Endothelial cell (in vitro differentiated cells): Measurements from ENCODE around the gene RARRES1. TPM values are rescaled to one million over a fixed set of nuclear protein-coding genes. Genes with fewer than 3 reads are reported as not detected.
A peak's percentile ranks its signal among the peaks of the same experiment; 100 is the strongest.

Source experiments
- DNase-seq: peaks from one replicate; pipeline ENCODE4 v3.0.0; 2021; ENCODE audit warnings: low spot score
- H3K27ac Mint-ChIP-seq: one replicate; pipeline ENCODE4 v1.8.0; 2021; ENCODE audit warnings: mixed read lengths, inconsistent platforms; ENCODE audit not compliant: unreplicated experiment
- H3K27me3 Mint-ChIP-seq: one replicate; pipeline ENCODE4 v1.8.0; 2021; ENCODE audit warnings: mild to moderate bottlenecking, moderate library complexity, mixed read lengths, inconsistent platforms; ENCODE audit not compliant: unreplicated experiment
- H3K36me3 Mint-ChIP-seq: one replicate; pipeline ENCODE4 v1.8.0; 2021; ENCODE audit warnings: mild to moderate bottlenecking, low read depth, mixed read lengths, inconsistent platforms; ENCODE audit not compliant: unreplicated experiment
- H3K4me1 Mint-ChIP-seq: one replicate; pipeline ENCODE4 v1.8.0; 2021; ENCODE audit warnings: mild to moderate bottlenecking, mixed read lengths, inconsistent platforms; ENCODE audit not compliant: unreplicated experiment
- H3K4me3 Mint-ChIP-seq: one replicate; pipeline ENCODE4 v1.8.0; 2021; ENCODE audit warnings: mild to moderate bottlenecking, mixed read lengths, inconsistent platforms; ENCODE audit not compliant: unreplicated experiment
- H3K9me3 Mint-ChIP-seq: one replicate; pipeline ENCODE4 v1.8.0; 2021; ENCODE audit warnings: mixed read lengths, inconsistent platforms; ENCODE audit not compliant: unreplicated experiment
- total RNA-seq: library from RNA; stranded (reverse); fragmentation: NEBNext Ultra II Directional; extraction: Animal tissue kit (Norgen Biotek cat#: 25700); gene quantifications from one replicate; pipeline ENCODE4 v1.2.1, GENCODE V29; 2021; ENCODE audit not compliant: unreplicated experiment
- TF ChIP-seq, protein P1 (sequence below): fragments of 200-600 bp; sonication (generic); IDR thresholded peaks from one replicate; pipeline ENCODE4 v1.5.0; 2021; ENCODE audit warnings: antibody characterized with exemption; ENCODE audit not compliant: unreplicated experiment

RARRES1 gene
- total RNA-seq, 1 donor from 2014 or later, result not detected

- Mint-ChIP-seq H3K4me3 (peak within 1 kb of the TSS; percentile 92), H3K27ac (peak within 1 kb of the TSS; percentile 95), H3K36me3 (peaks cover 16% of the 10 kb centered on the region), H3K27me3 (peaks cover 3% of the 10 kb centered on the region), H3K9me3 (no peaks in the 10 kb centered on the region), H3K4me1 (peaks cover 19% of the 10 kb centered on the region)
- TF ChIP-seq, protein P1, sequence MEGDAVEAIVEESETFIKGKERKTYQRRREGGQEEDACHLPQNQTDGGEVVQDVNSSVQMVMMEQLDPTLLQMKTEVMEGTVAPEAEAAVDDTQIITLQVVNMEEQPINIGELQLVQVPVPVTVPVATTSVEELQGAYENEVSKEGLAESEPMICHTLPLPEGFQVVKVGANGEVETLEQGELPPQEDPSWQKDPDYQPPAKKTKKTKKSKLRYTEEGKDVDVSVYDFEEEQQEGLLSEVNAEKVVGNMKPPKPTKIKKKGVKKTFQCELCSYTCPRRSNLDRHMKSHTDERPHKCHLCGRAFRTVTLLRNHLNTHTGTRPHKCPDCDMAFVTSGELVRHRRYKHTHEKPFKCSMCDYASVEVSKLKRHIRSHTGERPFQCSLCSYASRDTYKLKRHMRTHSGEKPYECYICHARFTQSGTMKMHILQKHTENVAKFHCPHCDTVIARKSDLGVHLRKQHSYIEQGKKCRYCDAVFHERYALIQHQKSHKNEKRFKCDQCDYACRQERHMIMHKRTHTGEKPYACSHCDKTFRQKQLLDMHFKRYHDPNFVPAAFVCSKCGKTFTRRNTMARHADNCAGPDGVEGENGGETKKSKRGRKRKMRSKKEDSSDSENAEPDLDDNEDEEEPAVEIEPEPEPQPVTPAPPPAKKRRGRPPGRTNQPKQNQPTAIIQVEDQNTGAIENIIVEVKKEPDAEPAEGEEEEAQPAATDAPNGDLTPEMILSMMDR, result peak; percentile 55
- peak; percentile 89 for DNase-seq
These were observed 59.8 kb downstream of the RARRES1 start, which contains the start of gene LXN for GRCh38 chr3:158672215-158673176. Gene LXN, minus strand, starts transcription at chr3:158672648. Its CDS starts 170 bp downstream, at chr3:158672478.

DNA sequence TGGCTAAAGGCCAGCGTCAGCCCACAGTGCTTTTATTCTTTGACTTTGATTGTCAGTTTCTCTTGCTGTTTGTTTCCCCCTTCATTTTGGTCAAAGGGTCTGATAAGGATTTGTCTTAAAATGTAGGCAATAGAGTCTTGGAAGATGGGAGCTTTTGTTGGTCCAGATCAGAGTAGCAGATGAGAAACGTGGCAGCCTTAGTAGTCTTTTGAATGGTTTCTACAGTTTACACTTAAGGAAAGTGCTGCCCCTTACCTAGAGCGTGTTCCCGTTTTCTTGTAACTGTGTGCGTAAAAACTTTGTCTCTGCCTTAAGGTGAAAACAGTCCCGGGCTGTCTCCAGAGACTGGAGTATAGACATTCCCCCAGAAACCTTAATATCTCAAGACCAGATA, 60.4 kb downstream of the RARRES1 start:
- Mint-ChIP-seq H3K27me3 (peaks cover 3% of the 10 kb centered on the region), H3K9me3 (no peaks in the 10 kb centered on the region), H3K4me3 (peak overlapping the region; percentile 92), H3K36me3 (peaks cover 16% of the 10 kb centered on the region), H3K27ac (peak overlapping the region; percentile 95), H3K4me1 (peaks cover 19% of the 10 kb centered on the region)
- TF ChIP-seq, protein P1, result no peak
- DNase-seq, result no peak

- Mint-ChIP-seq H3K27ac (peak overlapping the region; percentile 64), H3K36me3 (peaks cover 34% of the 10 kb centered on the region), H3K4me3 (peak overlapping the region; percentile 52), H3K4me1 (peaks cover 24% of the 10 kb centered on the region), H3K27me3 (peaks cover 2% of the 10 kb centered on the region), H3K9me3 (no peaks in the 10 kb centered on the region)
- no peak for DNase-seq
- TF ChIP-seq, protein P1, result no peak
These were observed 63.8 kb downstream of the RARRES1 start for GRCh38 chr3:158668506-158668905.

GRCh38 chr3:158666416-158666815, 65.8 kb downstream of the RARRES1 start:
- Mint-ChIP-seq H3K9me3 (no peaks in the 10 kb centered on the region), H3K4me3 (no peak overlapping the region), H3K27me3 (peaks cover 2% of the 10 kb centered on the region), H3K4me1 (peaks cover 15% of the 10 kb centered on the region), H3K27ac (no peak overlapping the region), H3K36me3 (peaks cover 29% of the 10 kb centered on the region)
- TF ChIP-seq, protein P1, result no peak
- no peak for DNase-seq

DNA sequence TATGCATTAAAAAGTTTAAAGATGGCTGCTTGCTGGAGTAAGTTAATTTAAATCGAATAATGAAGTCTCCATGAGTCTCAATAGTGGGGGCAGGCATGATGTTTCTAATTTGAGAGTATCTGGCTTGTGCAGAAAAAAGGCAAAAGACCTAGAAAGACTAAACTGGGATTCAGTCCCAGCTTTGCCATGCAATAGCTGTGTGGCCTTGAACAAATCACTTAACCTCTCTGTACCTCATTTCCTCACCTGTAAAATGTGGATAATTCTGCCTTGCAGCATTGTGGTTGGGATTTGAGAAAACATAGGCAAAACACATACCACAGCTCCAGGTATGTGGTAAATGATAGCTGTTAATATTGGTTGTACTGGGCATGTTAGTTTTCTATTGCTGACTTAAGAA, 68.4 kb downstream of the RARRES1 start:
- no peak overlapping the region for H3K4me3 Mint-ChIP-seq
- H3K36me3 Mint-ChIP-seq, result peaks cover 26% of the 10 kb centered on the region
- peaks cover 26% of the 10 kb centered on the region for H3K4me1 Mint-ChIP-seq
- peaks cover 2% of the 10 kb centered on the region for H3K27me3 Mint-ChIP-seq
- TF ChIP-seq, protein P1, result no peak
- DNase-seq, result no peak
- H3K27ac Mint-ChIP-seq, result no peak overlapping the region
- H3K9me3 Mint-ChIP-seq, result no peaks in the 10 kb centered on the region
